GM19438 (cell line): Measurements from ENCODE around the gene POLR2C.

Source experiments
- ATAC-seq: cut with Tn5 transposase; IDR thresholded peaks from one replicate; pipeline ENCODE4 v1.9.1; 2021; ENCODE audit warnings: low read depth; ENCODE audit not compliant: unreplicated experiment

Gene POLR2C

GRCh38 chr16:57517397-57518367 lies 55.2 kb downstream of the POLR2C start:
- ATAC-seq = no peak

- ATAC-seq = no peak
Observed at GRCh38 chr16:57518520-57518919, 56.0 kb downstream of the POLR2C start.

- ATAC-seq = no peak
Observed at GRCh38 chr16:57518922-57519321, 56.4 kb downstream of the POLR2C start.

GRCh38 chr16:57519796-57520360 lies 57.4 kb downstream of the POLR2C start:
- ATAC-seq = peak; percentile 73
